Myometrial cell (primary cell): Measurements from ENCODE around the gene GRHL3. TPM values are rescaled to one million over a fixed set of nuclear protein-coding genes. Genes with fewer than 3 reads are reported as not detected.

Experiments used
- total RNA-seq: library from RNA; depleted of rRNA; stranded (reverse); fragments of >200 nt; gene quantifications from 2 replicates; pipeline ENCODE4 v1.2.3, GENCODE V29; 2015

GRHL3 gene
- total RNA-seq: not detected in 2 replicates

DNA sequence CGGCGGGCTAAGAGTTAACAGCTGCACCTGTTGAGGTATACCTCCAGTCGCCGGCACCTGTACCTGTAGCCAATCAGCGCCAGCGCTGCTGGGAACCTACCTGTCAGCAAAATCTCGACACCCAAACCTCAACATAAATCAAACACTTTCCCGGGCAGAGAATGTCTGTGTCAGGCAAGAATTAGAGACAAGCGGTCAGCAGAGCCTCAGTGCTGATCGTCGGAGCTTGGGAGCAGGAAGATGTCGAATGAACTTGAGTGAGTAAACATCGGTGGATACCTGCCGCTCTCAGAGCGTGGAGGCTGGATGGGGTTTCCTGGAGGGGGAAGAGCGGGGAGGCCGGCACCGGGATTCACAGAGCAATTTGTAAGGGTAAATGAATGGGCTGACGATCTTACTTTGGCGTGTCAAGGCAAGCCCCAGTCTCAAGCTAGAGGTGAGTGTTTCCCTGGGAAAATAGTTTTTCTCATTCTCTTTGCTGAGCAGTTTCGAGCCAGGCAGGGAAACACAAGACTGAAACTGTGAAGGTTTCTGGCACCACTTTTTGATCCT is at the start of gene GRHL3:
GRHL3 (plus strand) TSS at position 46 of the 552 bp plus-strand sequence; CDS start at position 241, 195 bp downstream.

Other genes with a start within 250 kb of the GRHL3 start
- gene MYOM3, start 207.2 kb upstream of the GRHL3 start, total RNA-seq: not detected in 2 replicates
- 0.18 TPM in 1 of 2 replicates, not detected in the other for gene IL22RA1, start 176.2 kb upstream of the GRHL3 start, total RNA-seq
- gene IFNLR1, start 132.1 kb upstream of the GRHL3 start, total RNA-seq: under 0.01 TPM in 1 of 2 replicates, not detected in the other
- gene STPG1, start 94.4 kb downstream of the GRHL3 start, total RNA-seq: 13.3 TPM in 2 replicates
- 57.7 and 61.5 TPM in 2 replicates for gene NIPAL3, start 96.4 kb downstream of the GRHL3 start, total RNA-seq
- 14.9 and 20.8 TPM in 2 replicates for gene RCAN3, start 183.5 kb downstream of the GRHL3 start, total RNA-seq
- gene NCMAP, start 236.7 kb downstream of the GRHL3 start, total RNA-seq: not detected in 2 replicates